ENCODE measurements around the gene IDS. TPM values are rescaled to one million over a fixed set of nuclear protein-coding genes. Genes with fewer than 3 reads are reported as not detected.
"Not testable (repeated sequence)": the region's sequence is repeated elsewhere in the genome, so short reads cannot be mapped to it uniquely, and the experiment has no call there.

The IDS gene
- total and polyA plus RNA-seq, 7 donors, result 31.3 to 97.2 (median 71.3) TPM

DNA sequence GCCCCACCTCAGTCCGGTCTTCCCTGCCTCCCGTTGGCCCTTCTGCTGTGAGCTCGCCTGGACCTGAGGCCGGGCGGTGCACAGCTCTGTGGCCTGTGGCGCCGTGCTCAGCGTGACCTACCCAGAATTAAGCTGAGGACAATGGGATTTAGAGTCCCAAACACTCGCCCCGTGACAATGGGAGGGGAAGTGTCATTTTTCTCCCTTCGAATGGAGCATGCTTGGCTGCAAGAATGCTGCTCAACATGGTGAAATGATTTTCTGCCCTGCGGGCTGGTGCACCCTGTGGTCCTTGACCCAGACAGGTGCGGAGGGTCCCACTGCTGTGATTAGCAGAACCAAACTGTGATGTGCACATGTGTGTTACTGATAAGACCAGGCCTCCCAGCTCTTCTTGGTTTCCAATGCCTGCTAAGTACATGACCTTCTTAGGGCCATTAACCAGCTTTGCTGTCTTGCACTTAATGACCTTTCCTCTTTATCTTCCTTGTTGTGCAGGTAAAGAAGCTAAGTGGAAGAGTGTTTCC lies 36.5 kb upstream of the IDS start:
- no peak for DNase-seq
- no peaks in the 10 kb centered on the region for H3K27me3 ChIP-seq
- WGBS, 2 donors, result 2 to 6% methylated on average over 13 of the region's 13 CpGs
- peaks cover 0 to 8% (median 7%) of the 10 kb centered on the region in 4 donors for H3K4me1 ChIP-seq
- H3K4me3 ChIP-seq, result peak overlapping the region; percentile 44 to 64 (median 59)
- intact Hi-C loops (cut with DNase I), result loop anchor here (2.0 to 10.0 kb wide), 4 partner anchors 37 to 1627 kb away; partner anchors contain the start of genes FMR1, IDS and MAMLD1
- H3K9me3 ChIP-seq, result no peaks in the 10 kb centered on the region
- no peak for TF ChIP-seq POLR2A (IDR thresholded peaks at IDR 0.05)
- no peak for TF ChIP-seq POLR2AphosphoS5 (IDR thresholded peaks at IDR 0.05)
- no peak for TF ChIP-seq EP300 (IDR thresholded peaks at IDR 0.05)
- TF ChIP-seq, protein P1, sequence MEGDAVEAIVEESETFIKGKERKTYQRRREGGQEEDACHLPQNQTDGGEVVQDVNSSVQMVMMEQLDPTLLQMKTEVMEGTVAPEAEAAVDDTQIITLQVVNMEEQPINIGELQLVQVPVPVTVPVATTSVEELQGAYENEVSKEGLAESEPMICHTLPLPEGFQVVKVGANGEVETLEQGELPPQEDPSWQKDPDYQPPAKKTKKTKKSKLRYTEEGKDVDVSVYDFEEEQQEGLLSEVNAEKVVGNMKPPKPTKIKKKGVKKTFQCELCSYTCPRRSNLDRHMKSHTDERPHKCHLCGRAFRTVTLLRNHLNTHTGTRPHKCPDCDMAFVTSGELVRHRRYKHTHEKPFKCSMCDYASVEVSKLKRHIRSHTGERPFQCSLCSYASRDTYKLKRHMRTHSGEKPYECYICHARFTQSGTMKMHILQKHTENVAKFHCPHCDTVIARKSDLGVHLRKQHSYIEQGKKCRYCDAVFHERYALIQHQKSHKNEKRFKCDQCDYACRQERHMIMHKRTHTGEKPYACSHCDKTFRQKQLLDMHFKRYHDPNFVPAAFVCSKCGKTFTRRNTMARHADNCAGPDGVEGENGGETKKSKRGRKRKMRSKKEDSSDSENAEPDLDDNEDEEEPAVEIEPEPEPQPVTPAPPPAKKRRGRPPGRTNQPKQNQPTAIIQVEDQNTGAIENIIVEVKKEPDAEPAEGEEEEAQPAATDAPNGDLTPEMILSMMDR (IDR thresholded peaks at IDR 0.05), result no peak
- peak overlapping the region; percentile 87 to 89 (median 88) for H3K27ac ChIP-seq
- no peaks in the 10 kb centered on the region for H3K36me3 ChIP-seq

DNA sequence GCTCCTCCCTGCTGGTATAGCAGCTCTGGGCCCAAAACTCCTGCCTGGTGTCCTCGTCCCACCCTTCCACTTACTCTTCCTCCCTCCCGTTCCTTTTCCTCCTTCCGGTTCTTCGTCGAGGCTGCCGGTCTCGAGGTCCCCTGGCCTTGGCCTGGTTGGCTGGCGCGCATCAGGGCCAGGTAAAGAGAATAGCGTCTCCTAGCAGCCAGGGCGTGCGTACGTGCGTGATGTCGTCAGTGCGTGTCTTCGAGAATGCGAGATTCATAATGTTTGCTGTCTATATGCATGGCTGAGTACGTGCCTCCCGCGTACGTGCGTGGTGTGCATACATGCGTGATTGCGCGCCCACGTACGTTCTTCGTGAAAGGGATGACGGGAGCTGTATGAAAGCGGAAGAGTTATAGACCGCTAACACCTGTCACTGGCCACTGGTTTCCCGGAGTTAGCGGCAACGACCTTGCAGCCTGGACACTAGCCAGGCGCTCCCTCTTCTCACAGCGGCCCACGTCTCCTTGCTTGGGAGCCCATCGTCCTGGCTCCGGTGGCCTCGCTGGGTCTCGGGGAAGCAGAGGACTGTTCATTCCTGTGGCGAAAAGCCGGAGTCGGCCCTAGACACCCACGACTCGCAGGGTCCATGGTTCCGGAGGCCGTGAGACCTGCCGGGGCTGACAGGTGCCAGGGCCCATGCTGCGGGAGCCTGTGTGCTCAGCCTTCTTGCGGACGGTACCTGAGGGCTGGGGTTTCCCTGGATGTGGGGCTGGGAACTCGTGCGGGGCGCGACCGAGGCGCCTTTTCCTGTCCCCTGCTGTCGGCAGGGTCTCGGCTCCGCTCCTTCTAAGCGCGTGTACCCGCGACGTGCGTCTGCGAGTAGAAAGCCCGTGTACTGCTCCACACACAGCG lies 35.8 kb upstream of the IDS start, which contains the start of gene EOLA1:
TSS of gene EOLA1 (plus strand) at position 392 of the 900 bp plus-strand sequence. CDS start 4,619 bp downstream, outside the sequence.
- no peaks in the 10 kb centered on the region for H3K36me3 ChIP-seq
- 0% methylated on average over 71 of the region's 71 CpGs for WGBS, 2 donors
- H3K4me3 ChIP-seq, result peak within 1 kb of the TSS; percentile 44 to 64 (median 59)
- peaks cover 0 to 8% (median 7%) of the 10 kb centered on the region in 4 donors for H3K4me1 ChIP-seq
- H3K27ac ChIP-seq, result peak within 1 kb of the TSS; percentile 87 to 89 (median 88)
- intact Hi-C loops (cut with DNase I), result loop anchor here (2.0 to 10.0 kb wide), 4 partner anchors 36 to 1626 kb away; partner anchors contain the start of genes FMR1, IDS and MAMLD1
- DNase-seq, result peak; percentile 94
- H3K9me3 ChIP-seq, result no peaks in the 10 kb centered on the region
- H3K27me3 ChIP-seq, result no peaks in the 10 kb centered on the region
- peak in 1 of 2 donors; percentile 40 for TF ChIP-seq POLR2A (IDR thresholded peaks at IDR 0.05)
- TF ChIP-seq EP300 (IDR thresholded peaks at IDR 0.05), result peak; percentile 70 to 97 (median 91)
- TF ChIP-seq, protein P1 (IDR thresholded peaks at IDR 0.05), result no peak
- peak; percentile 51 to 81 (median 68) for TF ChIP-seq POLR2AphosphoS5 (IDR thresholded peaks at IDR 0.05)

DNA sequence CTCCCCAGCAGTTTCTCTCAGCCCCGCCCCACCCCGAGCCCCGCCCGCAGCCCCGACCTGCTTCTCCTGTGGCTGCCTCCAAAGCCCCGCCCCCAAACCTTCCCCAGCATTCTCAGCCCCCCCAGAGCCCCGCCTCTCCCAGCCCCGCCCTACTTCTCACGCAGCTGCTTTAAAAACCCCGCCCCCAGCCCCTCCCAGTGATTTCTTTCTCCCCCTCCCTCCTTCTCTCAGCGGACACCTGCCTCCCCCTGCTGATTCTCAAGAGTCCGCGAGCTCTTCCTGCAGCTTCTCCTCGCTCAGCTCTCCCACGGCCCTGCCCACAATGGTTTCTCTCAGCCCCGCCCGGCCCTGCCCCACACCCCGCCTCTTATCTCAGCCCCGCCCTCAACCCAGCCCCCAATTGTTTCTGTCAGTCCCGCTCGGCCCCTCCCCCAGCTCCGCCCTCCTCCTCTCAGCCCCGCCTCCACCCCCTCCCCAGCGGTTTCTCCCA lies 35.1 kb upstream of the IDS start:
- peak; percentile 97 for DNase-seq
- Histone ChIP-seq H3K36me3 (no peaks in the 10 kb centered on the region), H3K9me3 (no peaks in the 10 kb centered on the region), H3K4me1 (peaks cover 0 to 8% (median 7%) of the 10 kb centered on the region in 4 donors), H3K27me3 (no peaks in the 10 kb centered on the region), H3K4me3 (peak overlapping the region; percentile 44 to 64 (median 59)), H3K27ac (peak overlapping the region; percentile 87 to 89 (median 88))
- TF ChIP-seq POLR2AphosphoS5 (IDR thresholded peaks at IDR 0.05) (no peak), POLR2A (IDR thresholded peaks at IDR 0.05) (no peak), EP300 (IDR thresholded peaks at IDR 0.05) (no peak)
- TF ChIP-seq, protein P1 (IDR thresholded peaks at IDR 0.05), result no peak
- 1 to 3% methylated on average over 24 of the region's 24 CpGs for WGBS, 2 donors
- intact Hi-C loops (cut with DNase I), result loop anchor here (2.0 to 10.0 kb wide), 4 partner anchors 35 to 1625 kb away; partner anchors contain the start of genes FMR1, IDS and MAMLD1

DNA sequence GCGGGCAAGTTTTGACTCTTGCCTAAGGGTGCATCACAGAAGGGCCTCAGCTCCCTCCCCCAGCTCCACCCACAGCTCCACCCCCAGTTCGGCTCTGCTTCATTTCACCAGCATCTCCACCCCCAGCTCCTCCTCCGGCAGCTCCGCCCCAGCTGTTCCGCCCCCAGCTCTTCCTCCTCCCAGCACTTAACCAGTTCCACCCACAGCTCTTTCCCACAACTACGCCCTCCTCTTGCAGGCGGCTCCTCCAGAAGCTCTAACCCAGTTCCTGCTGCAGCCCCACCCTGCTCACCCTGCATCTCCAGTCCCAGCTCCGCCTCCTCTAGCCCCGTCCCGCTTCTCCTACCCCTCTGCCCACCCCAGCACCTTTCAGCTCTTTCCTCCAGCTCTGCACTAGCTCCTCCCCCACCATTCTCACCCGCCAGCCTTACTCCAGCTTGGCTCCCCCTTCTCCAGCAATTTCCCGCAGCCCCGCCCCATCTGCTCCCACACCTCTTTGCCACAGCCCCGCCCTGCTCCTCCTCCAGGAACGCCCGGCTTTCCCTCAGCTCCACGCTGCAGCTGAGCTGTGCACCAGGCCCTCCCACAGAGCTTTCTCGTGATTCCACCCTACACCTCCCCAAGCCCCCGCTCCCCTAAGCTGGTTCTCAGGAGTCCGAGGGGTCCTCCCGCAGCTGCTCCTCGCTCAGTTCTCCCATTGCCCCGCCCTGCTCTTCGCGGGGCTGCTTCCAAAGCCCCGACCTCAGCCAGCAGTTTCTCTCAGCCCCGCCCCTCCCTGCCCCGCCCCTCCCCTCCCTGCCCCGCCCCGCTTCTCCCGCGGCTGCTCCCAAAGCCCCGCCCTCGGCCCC lies 34.4 kb upstream of the IDS start:
- peak overlapping the region; percentile 33 to 64 (median 59) for H3K4me3 ChIP-seq
- intact Hi-C loops (cut with DNase I), result loop anchor here (2.0 to 10.0 kb wide), 4 partner anchors 35 to 1625 kb away; partner anchors contain the start of genes FMR1, IDS and MAMLD1
- H3K9me3 ChIP-seq, result no peaks in the 10 kb centered on the region
- TF ChIP-seq POLR2A (IDR thresholded peaks at IDR 0.05), result no peak
- TF ChIP-seq POLR2AphosphoS5 (IDR thresholded peaks at IDR 0.05), result peak in 1 of 4 donors; percentile 31
- 1 to 2% methylated on average over 32 to 33 of the region's 34 CpGs for WGBS, 2 donors
- peak overlapping the region; percentile 87 to 89 (median 88) for H3K27ac ChIP-seq
- H3K36me3 ChIP-seq, result no peaks in the 10 kb centered on the region
- peak; percentile 96 for DNase-seq
- H3K27me3 ChIP-seq, result no peaks in the 10 kb centered on the region
- H3K4me1 ChIP-seq, result peaks cover 0 to 8% (median 7%) of the 10 kb centered on the region in 4 donors

- H3K27ac ChIP-seq; DNase-seq; H3K36me3 ChIP-seq; H3K27me3 ChIP-seq; H3K9me3 ChIP-seq; H3K4me3 ChIP-seq; H3K4me1 ChIP-seq; intact Hi-C loops (cut with DNase I): not testable (repeated sequence)
- WGBS, 2 donors, result 86 to 91% methylated on average over 8 of the region's 11 CpGs
These were observed 32.4 kb upstream of the IDS start for GRCh38 chrX:149537474-149537873.

- H3K9me3 ChIP-seq; H3K27me3 ChIP-seq; H3K36me3 ChIP-seq; H3K27ac ChIP-seq; DNase-seq; H3K4me3 ChIP-seq; H3K4me1 ChIP-seq; intact Hi-C loops (cut with DNase I): not testable (repeated sequence)
- 80 to 93% methylated on average over 3 of the region's 3 CpGs for WGBS, 2 donors
These were observed 30.0 kb upstream of the IDS start for GRCh38 chrX:149534926-149535602.

DNA sequence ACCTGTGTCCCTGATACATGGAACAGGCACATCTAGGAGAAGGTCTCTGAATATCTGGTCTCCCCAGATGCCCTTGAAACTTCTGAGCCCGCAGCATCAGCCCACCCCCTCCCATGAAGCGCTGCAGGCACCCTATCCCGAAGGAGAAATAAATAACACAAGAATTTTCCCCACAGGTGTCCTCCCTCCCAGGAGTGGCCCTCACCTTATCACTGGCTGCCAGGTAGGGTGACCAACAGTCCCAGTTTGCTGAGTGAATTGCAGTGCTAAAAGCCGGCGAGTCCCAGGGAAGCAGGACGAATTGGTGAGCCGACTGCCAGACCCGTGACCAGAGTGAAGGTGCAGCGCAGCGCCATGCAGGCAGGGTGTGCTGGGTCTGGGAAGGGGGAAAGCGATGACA lies 28.9 kb upstream of the IDS start:
- intact Hi-C loops (cut with DNase I); H3K27ac ChIP-seq; H3K9me3 ChIP-seq; H3K4me3 ChIP-seq; H3K4me1 ChIP-seq; H3K27me3 ChIP-seq; H3K36me3 ChIP-seq; DNase-seq: not testable (repeated sequence)
- WGBS, 2 donors, result 97% methylated on average over 9 of the region's 11 CpGs

Measured in sigmoid colon (tissue), 7 donors.